Right atrium auricular region (tissue), 2 donors: ENCODE measurements around the gene TMEM223. TPM values are rescaled to one million over a fixed set of nuclear protein-coding genes. Genes with fewer than 3 reads are reported as not detected.
"Not testable (repeated sequence)": the region's sequence is repeated elsewhere in the genome, so short reads cannot be mapped to it uniquely, and the experiment has no call there.

ENCODE experiments used
- DNase-seq: peaks from one replicate; pipeline ENCODE4 v3.0.0-alpha.2; 2019; ENCODE audit warnings: low spot score
- H3K27ac ChIP-seq, 2 donors: fragments of 200-600 bp; sonication (generic); 1 replicate in 1 of 2; 2 replicates in 1 of 2; pipeline ENCODE4 v1.5.1; 2016 to 2019
- H3K27me3 ChIP-seq, 2 donors: fragments of 200-600 bp; sonication (generic); one replicate each; pipeline versions ENCODE4 v1.5.1 to v1.6.0; 2017 to 2019
- H3K36me3 ChIP-seq: fragments of 200-600 bp; sonication (generic); one replicate; pipeline ENCODE4 v1.5.1; 2016
- H3K4me1 ChIP-seq, 2 donors: fragments of 200-600 bp; sonication (generic); one replicate each; pipeline versions ENCODE4 v1.5.1 to v1.6.0; 2017 to 2019
- H3K4me3 ChIP-seq, 2 donors: fragments of 200-600 bp; sonication (generic); 1 replicate in 1 of 2; 2 replicates in 1 of 2; pipeline ENCODE4 v1.5.1; 2017 to 2019; ENCODE audit warnings: mild to moderate bottlenecking in 1 of 2, moderate library complexity in 1 of 2
- H3K9me3 ChIP-seq, 2 donors: fragments of 200-600 bp; sonication (generic); one replicate each; pipeline ENCODE4 v1.5.1; 2019
- CTCF ChIP-seq, 2 donors: fragments of 200-600 bp; sonication (generic); IDR thresholded peaks; one replicate each; pipeline ENCODE4 v1.5.1; 2019; ENCODE audit warnings: antibody characterized with exemption in 2 of 2
- total RNA-seq, 2 donors: library from RNA; depleted of rRNA; stranded (reverse); fragments of >200 nt; gene quantifications; one replicate each; pipeline ENCODE4 v1.1.0, GENCODE V29; 2016

TMEM223 gene
- total RNA-seq, 2 donors from 2014 or later: 27.7 TPM

GRCh38 chr11:62771144-62772021 is 20.4 kb downstream of the TMEM223 start, which contains the start of gene TAF6L:
Gene TAF6L, plus strand, starts transcription at chr11:62771396. Its CDS starts 4,388 bp downstream, at chr11:62775784.
- DNase-seq: peak; percentile 99
- H3K27me3 ChIP-seq: no peaks in the 10 kb centered on the region
- H3K4me1 ChIP-seq: peaks cover 0 to 21% of the 10 kb centered on the region in 2 donors
- H3K4me3 ChIP-seq: peak within 1 kb of the TSS; percentile 60 to 68
- no peaks in the 10 kb centered on the region for H3K9me3 ChIP-seq
- H3K27ac ChIP-seq: peak within 1 kb of the TSS; percentile 88 to 93
- TF ChIP-seq CTCF (IDR thresholded peaks at IDR 0.05): no peak
- H3K36me3 ChIP-seq: peaks cover 21% of the 10 kb centered on the region

- Histone ChIP-seq H3K27ac (peak overlapping the region; percentile 88 to 93), H3K4me1 (peaks cover 0 to 21% of the 10 kb centered on the region in 2 donors), H3K36me3 (peaks cover 21% of the 10 kb centered on the region), H3K9me3 (no peaks in the 10 kb centered on the region), H3K4me3 (peak overlapping the region; percentile 60 to 68), H3K27me3 (no peaks in the 10 kb centered on the region)
- DNase-seq: no peak
- no peak for TF ChIP-seq CTCF (IDR thresholded peaks at IDR 0.05)
These were observed 21.0 kb downstream of the TMEM223 start for GRCh38 chr11:62770778-62771143.

- not testable (repeated sequence) for H3K9me3 ChIP-seq
These were observed 31.0 kb downstream of the TMEM223 start for GRCh38 chr11:62760867-62761227.

GRCh38 chr11:62757846-62758788 is 33.7 kb downstream of the TMEM223 start:
- Histone ChIP-seq H3K36me3 (no peaks in the 10 kb centered on the region), H3K4me1 (peaks cover 0 to 23% of the 10 kb centered on the region in 2 donors), H3K4me3 (no peak overlapping the region), H3K27ac (no peak overlapping the region), H3K27me3 (no peaks in the 10 kb centered on the region), H3K9me3 (no peaks in the 10 kb centered on the region)
- no peak for TF ChIP-seq CTCF (IDR thresholded peaks at IDR 0.05)
- no peak for DNase-seq

More at GRCh38 chr11:62760867-62761227, 31.0 kb downstream of the TMEM223 start:
- Histone ChIP-seq H3K4me3 (peak overlapping the region; percentile 43 to 84), H3K27ac (peak overlapping the region; percentile 51 to 77), H3K4me1 (peaks cover 0 to 13% of the 10 kb centered on the region in 2 donors)
- not testable (repeated sequence) for H3K27me3 ChIP-seq, H3K36me3 ChIP-seq, DNase-seq

DNA sequence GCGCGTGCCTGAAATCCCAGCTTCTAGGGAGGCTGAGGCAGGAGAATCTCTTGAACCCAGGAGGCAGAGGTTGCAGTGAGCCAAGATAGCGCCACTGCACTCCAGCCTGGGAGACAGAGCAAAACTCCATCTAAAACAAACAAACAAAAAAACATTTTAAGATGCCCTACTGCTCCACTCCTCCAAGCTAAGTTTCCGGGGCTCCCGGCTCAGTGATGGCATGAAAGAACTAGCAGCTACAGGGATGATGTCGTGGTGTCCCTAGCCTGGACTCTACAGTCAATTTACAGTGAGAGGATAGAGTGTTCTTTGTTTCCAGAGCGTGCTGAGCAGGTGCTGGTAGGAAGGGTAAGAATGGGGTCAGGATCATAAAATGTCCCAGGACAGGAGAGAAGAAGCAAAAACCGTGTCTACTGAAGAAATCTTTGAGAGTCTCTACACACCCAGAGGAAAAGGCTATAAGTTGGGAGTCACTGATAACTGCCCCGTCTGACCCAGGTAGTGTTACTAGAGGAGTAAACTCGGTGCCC is 36.7 kb downstream of the TMEM223 start:
- H3K27ac ChIP-seq: no peak overlapping the region

More for the DNA sequence above, 36.7 kb downstream of the TMEM223 start:
- DNase-seq: no peak
- TF ChIP-seq CTCF (IDR thresholded peaks at IDR 0.05): no peak
- H3K9me3 ChIP-seq: no peaks in the 10 kb centered on the region
- H3K4me3 ChIP-seq: no peak overlapping the region
- peaks cover 5% of the 10 kb centered on the region for H3K36me3 ChIP-seq
- peaks cover 0 to 27% of the 10 kb centered on the region in 2 donors for H3K4me1 ChIP-seq
- no peaks in the 10 kb centered on the region for H3K27me3 ChIP-seq
